ENCODE results near the gene TRDMT1.

The TRDMT1 gene

GRCh38 chr10:17153321-17153720 is 48.2 kb downstream of the TRDMT1 start:
- Mint-ChIP-seq H3K4me3 (no peak overlapping the region), H3K36me3 (ENCODE audit: low read depth) (no peaks in the 10 kb centered on the region), H3K9me3 (no peaks in the 10 kb centered on the region), H3K27ac (peak overlapping the region; percentile 73 to 97 (median 78)), H3K4me1 (peaks cover 43% of the 10 kb centered on the region), H3K27me3 (ENCODE audit: low read depth) (no peaks in the 10 kb centered on the region)
- TF ChIP-seq, protein P1, sequence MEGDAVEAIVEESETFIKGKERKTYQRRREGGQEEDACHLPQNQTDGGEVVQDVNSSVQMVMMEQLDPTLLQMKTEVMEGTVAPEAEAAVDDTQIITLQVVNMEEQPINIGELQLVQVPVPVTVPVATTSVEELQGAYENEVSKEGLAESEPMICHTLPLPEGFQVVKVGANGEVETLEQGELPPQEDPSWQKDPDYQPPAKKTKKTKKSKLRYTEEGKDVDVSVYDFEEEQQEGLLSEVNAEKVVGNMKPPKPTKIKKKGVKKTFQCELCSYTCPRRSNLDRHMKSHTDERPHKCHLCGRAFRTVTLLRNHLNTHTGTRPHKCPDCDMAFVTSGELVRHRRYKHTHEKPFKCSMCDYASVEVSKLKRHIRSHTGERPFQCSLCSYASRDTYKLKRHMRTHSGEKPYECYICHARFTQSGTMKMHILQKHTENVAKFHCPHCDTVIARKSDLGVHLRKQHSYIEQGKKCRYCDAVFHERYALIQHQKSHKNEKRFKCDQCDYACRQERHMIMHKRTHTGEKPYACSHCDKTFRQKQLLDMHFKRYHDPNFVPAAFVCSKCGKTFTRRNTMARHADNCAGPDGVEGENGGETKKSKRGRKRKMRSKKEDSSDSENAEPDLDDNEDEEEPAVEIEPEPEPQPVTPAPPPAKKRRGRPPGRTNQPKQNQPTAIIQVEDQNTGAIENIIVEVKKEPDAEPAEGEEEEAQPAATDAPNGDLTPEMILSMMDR (IDR thresholded peaks at IDR 0.05; ENCODE audit: unreplicated experiment in 3 of 3) = no peak

DNA sequence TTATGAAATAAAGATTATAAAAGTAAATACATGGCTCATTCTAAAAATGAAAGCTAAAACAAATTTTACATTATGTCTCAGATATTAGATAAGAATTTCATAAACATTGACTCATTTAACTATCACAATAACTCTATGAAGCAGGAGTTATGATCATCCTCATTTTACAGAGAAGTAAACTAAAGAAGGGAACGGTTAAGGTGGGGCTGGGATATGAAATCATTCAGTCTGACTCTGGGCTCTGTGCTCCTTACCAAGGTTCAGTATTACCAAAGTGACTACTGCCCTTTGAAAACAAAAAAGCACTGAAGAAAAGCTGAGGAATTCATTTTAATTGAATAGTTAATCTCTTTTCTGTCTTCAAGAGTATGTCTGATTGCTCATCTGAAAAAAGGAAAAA is 49.8 kb downstream of the TRDMT1 start:
- Mint-ChIP-seq H3K9me3 (no peaks in the 10 kb centered on the region), H3K36me3 (ENCODE audit: low read depth) (no peaks in the 10 kb centered on the region), H3K27me3 (ENCODE audit: low read depth) (no peaks in the 10 kb centered on the region), H3K27ac (peak overlapping the region; percentile 81 to 97 (median 91)), H3K4me1 (peaks cover 59% of the 10 kb centered on the region), H3K4me3 (no peak overlapping the region)
- TF ChIP-seq, protein P1 (IDR thresholded peaks at IDR 0.05; ENCODE audit: unreplicated experiment in 3 of 3) = no peak

GRCh38 chr10:17147884-17148489 is 53.5 kb downstream of the TRDMT1 start:
- H3K4me3 Mint-ChIP-seq = peak overlapping the region; percentile 8 to 53 (median 22)
- H3K27me3 Mint-ChIP-seq (ENCODE audit: low read depth) = no peaks in the 10 kb centered on the region
- TF ChIP-seq, protein P1 (IDR thresholded peaks at IDR 0.05; ENCODE audit: unreplicated experiment in 3 of 3) = no peak
- peaks cover 57% of the 10 kb centered on the region for H3K4me1 Mint-ChIP-seq
- no peaks in the 10 kb centered on the region for H3K36me3 Mint-ChIP-seq (ENCODE audit: low read depth)
- H3K9me3 Mint-ChIP-seq = no peaks in the 10 kb centered on the region
- peak overlapping the region; percentile 91 to 95 (median 93) for H3K27ac Mint-ChIP-seq

GRCh38 chr10:17146892-17147291 is 54.6 kb downstream of the TRDMT1 start:
- Mint-ChIP-seq H3K9me3 (no peaks in the 10 kb centered on the region), H3K27me3 (ENCODE audit: low read depth) (no peaks in the 10 kb centered on the region), H3K4me1 (peaks cover 48% of the 10 kb centered on the region), H3K36me3 (ENCODE audit: low read depth) (no peaks in the 10 kb centered on the region), H3K27ac (peak overlapping the region; percentile 47 to 93 (median 73)), H3K4me3 (no peak overlapping the region)
- TF ChIP-seq, protein P1 (IDR thresholded peaks at IDR 0.05; ENCODE audit: unreplicated experiment in 3 of 3) = no peak

- peaks cover 4% of the 10 kb centered on the region for H3K36me3 Mint-ChIP-seq (ENCODE audit: low read depth)
- H3K27ac Mint-ChIP-seq = peak overlapping the region in 1 of 3 experiments; percentile 49
These were observed 56.2 kb downstream of the TRDMT1 start for GRCh38 chr10:17145239-17145638.

More at GRCh38 chr10:17145239-17145638, 56.2 kb downstream of the TRDMT1 start:
- TF ChIP-seq, protein P1 (IDR thresholded peaks at IDR 0.05; ENCODE audit: unreplicated experiment in 3 of 3) = no peak
- H3K27me3 Mint-ChIP-seq (ENCODE audit: low read depth) = no peaks in the 10 kb centered on the region
- no peak overlapping the region for H3K4me3 Mint-ChIP-seq
- H3K4me1 Mint-ChIP-seq = peaks cover 41% of the 10 kb centered on the region
- H3K9me3 Mint-ChIP-seq = peaks cover 6% of the 10 kb centered on the region
